ENCODE results near the gene NR2F2. TPM values are rescaled to one million over a fixed set of nuclear protein-coding genes. Genes with fewer than 3 reads are reported as not detected.
A peak's percentile ranks its signal among the peaks of the same experiment; 100 is the strongest.

NR2F2 gene
- total RNA-seq, 1 donor from 2014 or later: not detected

DNA sequence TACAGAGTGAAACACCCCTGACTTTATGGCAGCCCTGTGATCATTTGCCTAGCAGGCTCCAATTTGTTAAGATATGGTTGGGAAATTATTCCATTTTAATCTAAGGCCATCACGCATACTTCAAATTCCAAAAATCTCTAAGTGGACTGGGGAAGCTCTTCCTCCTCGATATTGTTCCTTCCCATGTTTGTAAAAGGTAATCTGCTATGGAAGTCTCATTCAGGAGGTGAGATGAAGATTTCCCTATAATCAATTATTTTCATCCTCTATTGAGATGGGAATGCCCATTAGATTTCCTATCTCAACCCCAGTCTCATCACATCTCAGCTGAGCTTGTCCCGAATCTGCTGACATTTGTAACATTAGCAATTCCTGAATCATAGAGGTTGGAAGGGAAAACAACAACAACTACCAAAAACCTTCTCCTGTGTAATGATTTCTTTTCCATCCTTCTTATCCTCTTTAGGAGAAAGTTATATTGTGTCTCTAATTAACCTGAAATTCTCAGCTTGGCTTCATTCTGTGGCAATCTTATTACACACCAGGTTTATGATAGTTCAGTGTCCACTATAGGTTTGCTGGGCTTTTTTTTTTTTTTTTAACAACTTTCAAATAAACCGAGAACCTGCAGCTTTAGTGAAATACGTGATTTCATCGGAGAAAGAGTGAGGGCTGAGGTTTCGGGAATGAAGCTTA, 2.2 kb upstream of the NR2F2 start:
- no peak overlapping the region for H3K27ac Mint-ChIP-seq
- H3K4me3 Mint-ChIP-seq: no peak overlapping the region
- POLR2A ChIA-PET: no interaction called here
- H3K4me1 Mint-ChIP-seq: peaks cover 21% of the 10 kb centered on the region
- intact Hi-C loops (cut with micrococcal nuclease): no loop called here
- DNase-seq (no peak), ATAC-seq (ENCODE audit: low read depth) (no peak)
- TF ChIP-seq CTCF (IDR thresholded peaks at IDR 0.05): no peak
- CTCF ChIA-PET: no interaction called here
- H3K27me3 Mint-ChIP-seq: peaks cover 70% of the 10 kb centered on the region
- H3K36me3 Mint-ChIP-seq (ENCODE audit: low read depth): no peaks in the 10 kb centered on the region
- H3K9me3 Mint-ChIP-seq: no peaks in the 10 kb centered on the region

DNA sequence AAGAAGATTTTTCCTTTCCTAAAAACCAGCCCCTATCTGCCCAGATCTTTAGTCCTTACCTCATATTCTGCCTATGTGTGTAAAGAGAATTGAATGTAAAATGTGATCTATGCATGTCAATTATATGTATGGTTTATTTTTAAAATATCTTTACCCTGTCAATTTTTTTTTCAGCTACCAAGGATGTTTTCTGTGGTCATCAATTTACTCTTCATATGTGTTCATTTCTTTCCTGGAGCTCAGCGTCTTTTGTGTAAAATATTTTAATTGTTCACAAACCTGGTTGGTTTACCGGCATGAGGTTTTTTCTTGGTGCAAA, 1.7 kb upstream of the NR2F2 start:
- Mint-ChIP-seq H3K4me3 (no peak overlapping the region), H3K9me3 (no peaks in the 10 kb centered on the region), H3K36me3 (ENCODE audit: low read depth) (no peaks in the 10 kb centered on the region), H3K27me3 (peaks cover 71% of the 10 kb centered on the region), H3K4me1 (peaks cover 25% of the 10 kb centered on the region), H3K27ac (no peak overlapping the region)
- POLR2A ChIA-PET: no interaction called here
- intact Hi-C loops (cut with micrococcal nuclease): no loop called here
- ATAC-seq (ENCODE audit: low read depth) (no peak), DNase-seq (no peak)
- no peak for TF ChIP-seq CTCF (IDR thresholded peaks at IDR 0.05)
- CTCF ChIA-PET: no interaction called here

DNA sequence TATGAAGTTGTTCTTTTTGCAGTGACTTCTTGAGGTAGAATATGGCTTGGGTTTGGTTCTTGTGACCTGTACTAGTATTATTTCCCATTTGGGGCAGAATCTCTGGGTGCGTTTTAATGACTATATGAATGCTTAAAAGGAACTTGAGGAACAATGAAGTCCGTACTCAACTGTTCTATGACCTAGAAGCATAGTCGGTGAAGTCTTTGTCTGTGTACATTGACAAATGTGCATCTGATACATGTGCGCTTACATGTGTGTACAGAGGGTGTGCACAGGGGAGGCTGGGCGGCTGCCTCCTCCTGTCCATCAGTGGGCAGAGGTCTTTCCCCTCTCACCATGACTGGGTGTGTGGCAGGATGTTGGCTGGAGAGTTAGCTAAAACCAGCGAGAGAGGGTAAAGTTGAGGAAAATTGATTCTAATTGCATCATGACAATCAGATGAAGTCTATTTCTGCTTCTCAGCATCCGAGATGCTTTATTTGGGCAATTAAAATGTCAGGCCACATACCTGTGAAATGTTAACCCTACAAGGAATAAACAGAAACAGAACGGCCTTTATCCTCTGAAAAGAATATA, 1.0 kb upstream of the NR2F2 start:
- POLR2A ChIA-PET: no interaction called here
- CTCF ChIA-PET: no interaction called here

DNA sequence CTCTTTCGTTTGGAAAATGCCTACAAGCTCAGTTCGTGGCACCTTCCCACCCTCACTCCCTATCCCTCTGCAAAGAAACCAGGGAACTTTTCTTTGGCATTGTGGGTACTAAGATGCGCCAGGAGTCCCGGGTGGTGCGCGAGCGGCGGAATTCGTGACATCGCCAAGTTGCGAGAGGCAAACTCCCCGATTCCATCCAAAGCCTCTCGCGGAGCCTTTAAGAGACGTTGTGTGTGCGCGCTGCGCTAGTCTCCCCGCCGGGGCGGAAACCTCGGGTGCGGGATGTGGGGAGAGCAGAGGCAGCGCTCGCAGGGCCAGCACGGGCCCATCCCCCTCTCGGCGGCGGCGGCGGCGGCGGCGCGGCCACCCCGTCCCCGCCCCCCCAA, 443 bp upstream of the NR2F2 start:
- H3K36me3 Mint-ChIP-seq (ENCODE audit: low read depth): no peaks in the 10 kb centered on the region
- no peaks in the 10 kb centered on the region for H3K9me3 Mint-ChIP-seq
- POLR2A ChIA-PET: interaction anchor here (0.6 kb wide), 1 partner anchor 8 kb away, joined by 4 read pairs; no protein-coding TSS in a partner anchor
- peaks cover 64% of the 10 kb centered on the region for H3K27me3 Mint-ChIP-seq
- no peak for DNase-seq
- no peak for TF ChIP-seq CTCF (IDR thresholded peaks at IDR 0.05)
- CTCF ChIA-PET: no interaction called here
- peak overlapping the region; percentile 28 for H3K4me3 Mint-ChIP-seq
- intact Hi-C loops (cut with micrococcal nuclease): no loop called here
- no peak overlapping the region for H3K27ac Mint-ChIP-seq
- no peak for ATAC-seq (ENCODE audit: low read depth)
- peaks cover 25% of the 10 kb centered on the region for H3K4me1 Mint-ChIP-seq

More for the DNA sequence above, 1.0 kb upstream of the NR2F2 start:
- ATAC-seq (ENCODE audit: low read depth): no peak
- DNase-seq: no peak
- H3K27me3 Mint-ChIP-seq: peaks cover 70% of the 10 kb centered on the region
- no peaks in the 10 kb centered on the region for H3K36me3 Mint-ChIP-seq (ENCODE audit: low read depth)
- H3K27ac Mint-ChIP-seq: no peak overlapping the region
- no peaks in the 10 kb centered on the region for H3K9me3 Mint-ChIP-seq
- H3K4me3 Mint-ChIP-seq: no peak overlapping the region
- no peak for TF ChIP-seq CTCF (IDR thresholded peaks at IDR 0.05)
- peaks cover 25% of the 10 kb centered on the region for H3K4me1 Mint-ChIP-seq
- intact Hi-C loops (cut with micrococcal nuclease): no loop called here

GRCh38 chr15:96331144-96331944, 844 bp downstream of the NR2F2 start:
- Mint-ChIP-seq H3K9me3 (no peaks in the 10 kb centered on the region), H3K4me1 (peaks cover 25% of the 10 kb centered on the region), H3K27me3 (peaks cover 63% of the 10 kb centered on the region), H3K4me3 (no peak overlapping the region), H3K27ac (no peak overlapping the region), H3K36me3 (ENCODE audit: low read depth) (no peaks in the 10 kb centered on the region)
- intact Hi-C loops (cut with micrococcal nuclease): no loop called here
- ATAC-seq (ENCODE audit: low read depth) (no peak), DNase-seq (no peak)
- ChIA-PET POLR2A (no interaction called here), CTCF (no interaction called here)
- no peak for TF ChIP-seq CTCF (IDR thresholded peaks at IDR 0.05)
